NCI-H82 (cell line): ENCODE results near the gene FUS.
"Not testable (repeated sequence)": the region's sequence is repeated elsewhere in the genome, so short reads cannot be mapped to it uniquely, and the experiment has no call there.

Experiments
- DNase-seq: peaks from one replicate; lab custom pipeline; 2025; lab: John Stamatoyannopoulos, UW

The FUS gene

GRCh38 chr16:31186930-31187807 lies 7.2 kb downstream of the FUS start:
- DNase-seq: no peak

GRCh38 chr16:31187808-31188189 lies 7.9 kb downstream of the FUS start:
- no peak for DNase-seq

- no peak for DNase-seq
Observed at GRCh38 chr16:31188450-31189411, 8.8 kb downstream of the FUS start.

GRCh38 chr16:31189412-31189778 lies 9.5 kb downstream of the FUS start:
- no peak for DNase-seq

- no peak for DNase-seq
Observed at GRCh38 chr16:31190061-31190460, 10.1 kb downstream of the FUS start.

GRCh38 chr16:31190818-31191444 lies 11.0 kb downstream of the FUS start:
- no peak for DNase-seq

- DNase-seq: no peak
Observed at GRCh38 chr16:31191697-31192428, 11.9 kb downstream of the FUS start.

- DNase-seq: no peak
Observed at GRCh38 chr16:31192856-31193642, 13.1 kb downstream of the FUS start.

- DNase-seq: no peak
Observed at GRCh38 chr16:31193874-31194273, 13.9 kb downstream of the FUS start.

GRCh38 chr16:31194898-31195297 lies 15.0 kb downstream of the FUS start:
- no peak for DNase-seq

- not testable (repeated sequence) for DNase-seq
Observed at GRCh38 chr16:31195861-31196260, 15.9 kb downstream of the FUS start.

GRCh38 chr16:31196324-31197088 lies 16.6 kb downstream of the FUS start:
- DNase-seq: no peak

- no peak for DNase-seq
Observed at GRCh38 chr16:31198207-31198882, 18.4 kb downstream of the FUS start.

GRCh38 chr16:31199430-31200041 lies 19.6 kb downstream of the FUS start:
- no peak for DNase-seq

- DNase-seq: not testable (repeated sequence)
Observed at GRCh38 chr16:31200111-31200510, 20.2 kb downstream of the FUS start.

- DNase-seq: peak; percentile 33
Observed at GRCh38 chr16:31200821-31201568, 21.1 kb downstream of the FUS start.

- peak; percentile 14 for DNase-seq
Observed at GRCh38 chr16:31201582-31202413, 21.9 kb downstream of the FUS start.
